Kidney epithelial cell (primary cell): ENCODE data around the gene SRGAP3. TPM values are rescaled to one million over a fixed set of nuclear protein-coding genes. Genes with fewer than 3 reads are reported as not detected.

ENCODE experiments used
- DNase-seq: peaks from one replicate; pipeline ENCODE4 v3.0.0-alpha.2; 2010; ENCODE audit warnings: low read depth
- H3K27me3 ChIP-seq: 2 replicates; pipeline ENCODE4 v1.6.0; 2011; ENCODE audit warnings: low read length; ENCODE audit not compliant: control insufficient read depth, insufficient read depth
- H3K36me3 ChIP-seq: 2 replicates; pipeline ENCODE4 v1.5.1; 2011; ENCODE audit warnings: low read length; ENCODE audit not compliant: control insufficient read depth, insufficient read depth
- H3K4me3 ChIP-seq: 2 replicates; pipeline ENCODE4 v1.5.1; 2011; ENCODE audit warnings: low read depth, mild to moderate bottlenecking, control low read depth, low read length
- CTCF ChIP-seq: IDR thresholded peaks from 2 replicates; pipeline ENCODE4 v1.5.1; 2011; ENCODE audit warnings: mild to moderate bottlenecking, moderate library complexity, low read length, control low read depth, inconsistent platforms; ENCODE audit not compliant: insufficient read depth, poor library complexity, severe bottlenecking
- total RNA-seq: library from RNA; depleted of rRNA; stranded (reverse); fragments of >200 nt; gene quantifications from 2 replicates; pipeline ENCODE4 v1.2.3, GENCODE V29; 2015

Gene SRGAP3
- total RNA-seq, 1 donor from 2014 or later: 4.9 TPM

- DNase-seq: no peak
- Histone ChIP-seq H3K36me3 (no peaks in the 10 kb centered on the region), H3K27me3 (no peaks in the 10 kb centered on the region), H3K4me3 (no peak overlapping the region)
- no peak for TF ChIP-seq CTCF
Observed at GRCh38 chr3:9278498-9278897, 29.1 kb upstream of the SRGAP3 start.

- no peaks in the 10 kb centered on the region for H3K27me3 ChIP-seq
- DNase-seq: no peak
- no peaks in the 10 kb centered on the region for H3K36me3 ChIP-seq
- H3K4me3 ChIP-seq: no peak overlapping the region
- no peak for TF ChIP-seq CTCF
Observed at GRCh38 chr3:9278085-9278484, 28.6 kb upstream of the SRGAP3 start.

GRCh38 chr3:9276761-9277370 lies 27.4 kb upstream of the SRGAP3 start:
- TF ChIP-seq CTCF: no peak
- no peak for DNase-seq
- H3K4me3 ChIP-seq: no peak overlapping the region
- no peaks in the 10 kb centered on the region for H3K36me3 ChIP-seq
- H3K27me3 ChIP-seq: no peaks in the 10 kb centered on the region

GRCh38 chr3:9271903-9272302 lies 22.5 kb upstream of the SRGAP3 start:
- no peaks in the 10 kb centered on the region for H3K36me3 ChIP-seq
- no peak for DNase-seq
- H3K4me3 ChIP-seq: no peak overlapping the region
- H3K27me3 ChIP-seq: no peaks in the 10 kb centered on the region
- TF ChIP-seq CTCF: no peak

GRCh38 chr3:9270704-9271103 lies 21.3 kb upstream of the SRGAP3 start:
- TF ChIP-seq CTCF: no peak
- H3K4me3 ChIP-seq: no peak overlapping the region
- H3K27me3 ChIP-seq: no peaks in the 10 kb centered on the region
- no peaks in the 10 kb centered on the region for H3K36me3 ChIP-seq
- no peak for DNase-seq

- Histone ChIP-seq H3K27me3 (no peaks in the 10 kb centered on the region), H3K4me3 (no peak overlapping the region), H3K36me3 (no peaks in the 10 kb centered on the region)
- DNase-seq: no peak
- no peak for TF ChIP-seq CTCF
Observed at GRCh38 chr3:9266716-9267115, 17.3 kb upstream of the SRGAP3 start.
